HCT116 (cell line): Measurements from ENCODE around the gene GNRH2.
"Not testable (repeated sequence)": the region's sequence is repeated elsewhere in the genome, so short reads cannot be mapped to it uniquely, and the experiment has no call there.

Experiments used
- CTCF ChIP-seq, 3 experiments: fragments of 200-600 bp in 1 of 3; sonication (generic) in 1 of 3; IDR thresholded peaks in 2 of 3; conservative IDR thresholded peaks in 1 of 3; 2 replicates each; pipeline ENCODE4 v1.5.1; 2012 to 2017; ENCODE audit warnings: low read depth in 2 of 3, low read length in 2 of 3, antibody characterized with exemption in 1 of 3, borderline replicate concordance in 1 of 3, control low read depth in 1 of 3, mild to moderate bottlenecking in 1 of 3, mixed read lengths in 1 of 3, mixed run types in 1 of 3, moderate library complexity in 1 of 3; ENCODE audit not compliant: insufficient read depth in 1 of 3
- EZH2 ChIP-seq: fragments of 200-600 bp; sonication (generic); IDR thresholded peaks from 2 replicates; pipeline ENCODE4 v1.6.1; 2017; ENCODE audit warnings: antibody characterized with exemption, mixed run types
- EZH2phosphoT487 ChIP-seq: fragments of 200-600 bp; IDR thresholded peaks from 2 replicates; pipeline ENCODE4 v1.6.1; 2018; ENCODE audit warnings: antibody characterized with exemption, borderline replicate concordance
- POLR2A ChIP-seq: IDR thresholded peaks from 2 replicates; pipeline ENCODE4 v1.7.0; 2011; ENCODE audit warnings: borderline replicate concordance; ENCODE audit not compliant: insufficient read depth, insufficient read length; ENCODE audit errors: extremely low read depth
- POLR2AphosphoS5 ChIP-seq: IDR thresholded peaks from 2 replicates; pipeline ENCODE4 v1.6.1; 2011; ENCODE audit warnings: mild to moderate bottlenecking, low read depth, low read length, moderate library complexity
- RAD21 ChIP-seq: IDR thresholded peaks from 2 replicates; pipeline ENCODE4 v1.6.1; 2012; ENCODE audit warnings: low read depth, mild to moderate bottlenecking
- REST ChIP-seq: IDR thresholded peaks from 2 replicates; pipeline ENCODE4 v1.6.1; 2012; ENCODE audit warnings: low read depth
- SIN3A ChIP-seq: IDR thresholded peaks from 2 replicates; pipeline ENCODE4 v1.6.1; 2012; ENCODE audit warnings: low read depth
- SRF ChIP-seq: IDR thresholded peaks from 2 replicates; pipeline ENCODE4 v1.6.1; 2012; ENCODE audit warnings: low read depth
- YY1 ChIP-seq: IDR thresholded peaks from 2 replicates; pipeline ENCODE4 v1.6.1; 2011; ENCODE audit warnings: low read length, low read depth, moderate library complexity, mild to moderate bottlenecking; ENCODE audit not compliant: insufficient replicate concordance; ENCODE audit errors: extremely low read depth
- ZNF274 ChIP-seq: fragments of 200-500 bp; sonication (Bioruptor generic); IDR thresholded peaks from 2 replicates; pipeline ENCODE4 v1.6.1; 2014; ENCODE audit warnings: mild to moderate bottlenecking, low read depth, low read length, inconsistent platforms
- TF ChIP-seq, protein P1 (sequence below): IDR thresholded peaks from 2 replicates; pipeline ENCODE4 v1.6.1; 2011; ENCODE audit warnings: mild to moderate bottlenecking, low read length, moderate library complexity; ENCODE audit not compliant: insufficient replicate concordance; ENCODE audit errors: extremely low read depth
- TF ChIP-seq, protein P2 (sequence below): IDR thresholded peaks from 2 replicates; pipeline ENCODE4 v1.6.1; 2012

- TF ChIP-seq, protein P1, sequence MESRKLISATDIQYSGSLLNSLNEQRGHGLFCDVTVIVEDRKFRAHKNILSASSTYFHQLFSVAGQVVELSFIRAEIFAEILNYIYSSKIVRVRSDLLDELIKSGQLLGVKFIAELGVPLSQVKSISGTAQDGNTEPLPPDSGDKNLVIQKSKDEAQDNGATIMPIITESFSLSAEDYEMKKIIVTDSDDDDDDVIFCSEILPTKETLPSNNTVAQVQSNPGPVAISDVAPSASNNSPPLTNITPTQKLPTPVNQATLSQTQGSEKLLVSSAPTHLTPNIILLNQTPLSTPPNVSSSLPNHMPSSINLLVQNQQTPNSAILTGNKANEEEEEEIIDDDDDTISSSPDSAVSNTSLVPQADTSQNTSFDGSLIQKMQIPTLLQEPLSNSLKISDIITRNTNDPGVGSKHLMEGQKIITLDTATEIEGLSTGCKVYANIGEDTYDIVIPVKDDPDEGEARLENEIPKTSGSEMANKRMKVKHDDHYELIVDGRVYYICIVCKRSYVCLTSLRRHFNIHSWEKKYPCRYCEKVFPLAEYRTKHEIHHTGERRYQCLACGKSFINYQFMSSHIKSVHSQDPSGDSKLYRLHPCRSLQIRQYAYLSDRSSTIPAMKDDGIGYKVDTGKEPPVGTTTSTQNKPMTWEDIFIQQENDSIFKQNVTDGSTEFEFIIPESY: not testable (repeated sequence)
- TF ChIP-seq EZH2; CTCF (IDR thresholded peaks at IDR 0.05 in 2 of 3, conservative IDR thresholded peaks at IDR 0.05 in 1 of 3; ENCODE audit: borderline replicate concordance in 1 of 3, insufficient read depth in 1 of 3, low read depth in 2 of 3, low read length in 2 of 3); YY1; EZH2phosphoT487; SIN3A; SRF; POLR2AphosphoS5; POLR2A; ZNF274; REST; RAD21: not testable (repeated sequence)
- TF ChIP-seq, protein P2, sequence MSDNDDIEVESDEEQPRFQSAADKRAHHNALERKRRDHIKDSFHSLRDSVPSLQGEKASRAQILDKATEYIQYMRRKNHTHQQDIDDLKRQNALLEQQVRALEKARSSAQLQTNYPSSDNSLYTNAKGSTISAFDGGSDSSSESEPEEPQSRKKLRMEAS: not testable (repeated sequence)
Measured at GRCh38 chr20:3064119-3064518, 20.7 kb downstream of the GNRH2 start.
